ENCODE results near the gene NUB1. TPM values are rescaled to one million over a fixed set of nuclear protein-coding genes. Genes with fewer than 3 reads are reported as not detected.
A peak's percentile ranks its signal among the peaks of the same experiment; 100 is the strongest.

The NUB1 gene
- total and polyA plus RNA-seq, 2 experiments from 2014 or later: 30.6 to 34.3 TPM

GRCh38 chr7:151311294-151311864 is 30.2 kb upstream of the NUB1 start:
- no peak for TF ChIP-seq CTCF (IDR thresholded peaks at IDR 0.05; ENCODE audit: low read depth, low read length)
- no peaks in the 10 kb centered on the region for H3K9me3 ChIP-seq (ENCODE audit: low read depth)
- no peaks in the 10 kb centered on the region for H3K27me3 ChIP-seq
- DNase-seq (ENCODE audit: low read depth in 1 of 2, low spot score in 1 of 2): no peak
- no peaks in the 10 kb centered on the region for H3K4me1 ChIP-seq (ENCODE audit: low read depth)
- H3K4me3 ChIP-seq: no peak overlapping the region
- H3K27ac ChIP-seq: no peak overlapping the region
- H3K36me3 ChIP-seq: no peaks in the 10 kb centered on the region

GRCh38 chr7:151312356-151312755 is 29.3 kb upstream of the NUB1 start:
- no peak overlapping the region for H3K4me3 ChIP-seq
- no peak for DNase-seq (ENCODE audit: low read depth in 1 of 2, low spot score in 1 of 2)
- no peak overlapping the region for H3K27ac ChIP-seq
- no peaks in the 10 kb centered on the region for H3K9me3 ChIP-seq (ENCODE audit: low read depth)
- H3K4me1 ChIP-seq (ENCODE audit: low read depth): no peaks in the 10 kb centered on the region
- no peak for TF ChIP-seq CTCF (IDR thresholded peaks at IDR 0.05; ENCODE audit: low read depth, low read length)
- no peaks in the 10 kb centered on the region for H3K27me3 ChIP-seq
- no peaks in the 10 kb centered on the region for H3K36me3 ChIP-seq

- H3K9me3 ChIP-seq (ENCODE audit: low read depth): no peaks in the 10 kb centered on the region
Observed at GRCh38 chr7:151312831-151313809, 28.5 kb upstream of the NUB1 start.

GRCh38 chr7:151313857-151314256 is 27.8 kb upstream of the NUB1 start:
- Histone ChIP-seq H3K36me3 (no peaks in the 10 kb centered on the region), H3K27ac (no peak overlapping the region), H3K9me3 (ENCODE audit: low read depth) (no peaks in the 10 kb centered on the region), H3K4me3 (no peak overlapping the region), H3K27me3 (no peaks in the 10 kb centered on the region), H3K4me1 (ENCODE audit: low read depth) (no peaks in the 10 kb centered on the region)
- TF ChIP-seq CTCF (IDR thresholded peaks at IDR 0.05; ENCODE audit: low read depth, low read length): no peak
- DNase-seq (ENCODE audit: low read depth in 1 of 2, low spot score in 1 of 2): peak in 1 of 2 donors; percentile 36

More at GRCh38 chr7:151312831-151313809, 28.5 kb upstream of the NUB1 start:
- no peak for DNase-seq (ENCODE audit: low read depth in 1 of 2, low spot score in 1 of 2)
- Histone ChIP-seq H3K4me3 (no peak overlapping the region), H3K36me3 (no peaks in the 10 kb centered on the region), H3K27ac (no peak overlapping the region), H3K27me3 (no peaks in the 10 kb centered on the region), H3K4me1 (ENCODE audit: low read depth) (no peaks in the 10 kb centered on the region)
- no peak for TF ChIP-seq CTCF (IDR thresholded peaks at IDR 0.05; ENCODE audit: low read depth, low read length)

- Histone ChIP-seq H3K9me3 (ENCODE audit: low read depth) (no peaks in the 10 kb centered on the region), H3K27me3 (no peaks in the 10 kb centered on the region), H3K4me1 (ENCODE audit: low read depth) (no peaks in the 10 kb centered on the region), H3K27ac (no peak overlapping the region), H3K4me3 (no peak overlapping the region), H3K36me3 (no peaks in the 10 kb centered on the region)
- no peak for DNase-seq (ENCODE audit: low read depth in 1 of 2, low spot score in 1 of 2)
- TF ChIP-seq CTCF (IDR thresholded peaks at IDR 0.05; ENCODE audit: low read depth, low read length): no peak
Observed at GRCh38 chr7:151314401-151314800, 27.2 kb upstream of the NUB1 start.

Measured in cardiac muscle cell (in vitro differentiated cells and primary cell).